ENCODE measurements around the gene ANKRD44. TPM values are rescaled to one million over a fixed set of nuclear protein-coding genes. Genes with fewer than 3 reads are reported as not detected.

ANKRD44 gene
- total RNA-seq, 1 donor from 2014 or later: 59.9 TPM

DNA sequence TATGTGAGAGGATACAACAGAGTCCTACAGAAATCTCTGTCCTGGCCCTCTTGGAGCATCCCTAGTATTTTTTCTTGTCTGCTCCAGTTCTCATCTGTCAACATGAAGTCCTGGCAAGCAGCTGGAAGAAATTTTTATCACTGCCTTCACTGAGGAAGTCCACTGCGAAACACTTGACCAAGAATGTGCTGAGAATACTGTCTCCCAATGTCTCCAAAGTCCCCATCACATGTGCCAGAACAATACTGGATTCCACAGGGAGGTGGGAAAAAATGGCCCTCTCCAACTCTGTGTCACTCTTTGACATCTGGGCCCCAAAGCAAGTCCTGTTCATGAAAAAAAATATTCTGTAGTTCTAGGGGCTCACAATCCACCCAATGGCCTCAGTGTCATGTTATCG lies 351.3 kb downstream of the ANKRD44 start:
- DNase-seq (ENCODE audit: low spot score): no peak

DNA sequence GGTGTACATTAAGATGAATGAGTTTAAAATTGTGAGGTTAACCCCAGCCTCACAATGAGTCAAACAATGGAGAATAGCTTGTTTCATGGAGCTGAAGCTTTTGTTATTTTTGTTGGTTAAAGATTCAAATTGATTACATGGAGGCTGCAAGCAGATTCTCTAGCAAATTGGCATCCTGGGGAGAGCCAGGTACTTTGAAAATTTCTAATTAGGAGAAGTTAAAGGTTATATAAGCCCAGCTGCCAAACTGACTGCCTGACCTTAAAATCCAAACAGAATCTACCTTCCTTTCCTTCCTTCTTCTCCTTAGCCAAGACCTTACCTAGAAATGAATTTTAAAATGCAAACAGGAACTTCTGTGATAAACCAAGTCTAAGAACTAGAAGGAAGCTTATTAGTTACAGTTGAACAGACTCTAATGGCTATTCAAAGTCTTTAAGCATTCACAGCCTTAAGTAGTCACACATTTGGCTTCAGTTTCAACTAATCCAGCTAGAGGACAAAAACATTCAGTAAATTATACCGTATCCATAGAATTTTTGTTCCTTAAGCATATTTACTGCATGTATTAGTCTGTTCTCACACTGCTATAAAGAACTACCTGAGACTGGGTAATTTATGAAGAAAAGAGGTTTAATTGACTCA lies 352.6 kb downstream of the ANKRD44 start:
- DNase-seq (ENCODE audit: low spot score): no peak

DNA sequence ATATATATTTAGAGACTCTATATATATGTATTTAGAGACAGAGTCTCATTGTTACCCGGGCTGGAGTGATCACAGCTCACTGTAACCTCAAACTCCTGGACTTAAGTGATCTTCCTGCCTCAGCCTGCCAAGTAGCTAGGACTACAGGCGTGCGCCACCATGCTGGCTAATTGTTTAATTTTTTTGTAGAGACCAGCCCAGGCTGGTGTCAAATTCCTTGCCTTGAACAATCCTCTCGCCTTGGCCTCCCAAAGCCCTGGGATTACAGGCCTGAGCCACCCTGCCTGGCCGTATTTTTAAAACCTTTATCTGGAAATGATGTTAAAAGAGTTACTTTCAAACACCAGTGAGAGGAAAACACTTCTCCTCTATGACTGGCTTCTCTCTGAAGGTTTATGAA lies 353.1 kb downstream of the ANKRD44 start:
- DNase-seq (ENCODE audit: low spot score): no peak

DNA sequence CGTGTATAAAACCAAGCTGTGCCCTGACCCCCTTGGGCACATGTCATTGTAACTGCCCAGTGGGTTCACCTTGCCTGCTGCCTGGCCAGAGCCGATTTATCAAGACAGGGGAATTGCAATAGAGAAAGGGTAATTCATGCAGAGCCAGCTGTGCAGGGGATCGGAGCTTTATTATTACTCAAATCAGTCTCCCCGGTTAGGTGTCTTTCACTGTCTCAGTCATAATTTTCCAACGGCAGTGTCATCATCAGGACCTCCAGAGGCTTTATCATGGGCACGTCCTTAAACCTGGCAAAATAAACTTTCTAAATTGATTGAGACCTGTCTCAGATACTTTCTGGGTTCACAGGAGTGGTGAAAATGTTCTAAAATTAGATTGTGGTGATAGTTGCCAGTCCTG lies 354.5 kb downstream of the ANKRD44 start:
- DNase-seq (ENCODE audit: low spot score): no peak

DNA sequence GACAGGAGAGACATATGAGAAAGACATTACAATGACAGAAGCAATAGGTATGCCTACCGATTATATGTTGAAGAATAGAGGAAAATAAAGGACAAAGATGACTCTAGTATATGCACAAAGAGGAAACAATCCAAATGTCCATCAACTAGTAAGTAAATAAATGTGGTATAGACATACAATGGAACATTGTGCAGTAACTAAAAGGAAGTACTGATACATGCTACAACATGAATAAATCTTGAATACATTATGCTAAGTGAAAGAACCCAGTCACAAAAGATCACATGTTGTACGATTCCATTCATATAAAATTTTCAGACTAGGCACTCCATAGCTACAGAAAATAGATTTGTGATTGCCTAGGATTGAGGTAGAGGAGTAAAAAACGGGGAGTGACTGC lies 355.5 kb downstream of the ANKRD44 start:
- no peak for DNase-seq (ENCODE audit: low spot score)

DNA sequence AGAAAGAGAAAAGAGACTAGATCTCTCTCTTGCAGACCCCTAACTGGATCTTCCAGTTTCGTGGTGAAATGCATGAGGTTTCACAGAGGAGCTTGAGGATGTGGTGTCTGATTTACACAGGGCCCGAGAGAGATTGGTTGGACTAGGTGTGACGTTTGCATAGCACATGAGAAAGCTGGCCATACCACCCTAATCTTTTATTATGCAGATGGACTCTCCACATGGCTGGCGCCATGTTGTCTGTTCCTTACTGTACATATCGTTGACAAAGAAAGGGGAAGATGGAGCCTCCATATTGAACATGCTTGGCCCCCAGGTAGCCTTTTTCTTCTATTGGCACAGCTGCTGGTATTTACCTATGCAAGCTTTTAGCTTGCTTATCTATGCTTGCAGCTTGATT lies 356.6 kb downstream of the ANKRD44 start:
- DNase-seq (ENCODE audit: low spot score): no peak

DNA sequence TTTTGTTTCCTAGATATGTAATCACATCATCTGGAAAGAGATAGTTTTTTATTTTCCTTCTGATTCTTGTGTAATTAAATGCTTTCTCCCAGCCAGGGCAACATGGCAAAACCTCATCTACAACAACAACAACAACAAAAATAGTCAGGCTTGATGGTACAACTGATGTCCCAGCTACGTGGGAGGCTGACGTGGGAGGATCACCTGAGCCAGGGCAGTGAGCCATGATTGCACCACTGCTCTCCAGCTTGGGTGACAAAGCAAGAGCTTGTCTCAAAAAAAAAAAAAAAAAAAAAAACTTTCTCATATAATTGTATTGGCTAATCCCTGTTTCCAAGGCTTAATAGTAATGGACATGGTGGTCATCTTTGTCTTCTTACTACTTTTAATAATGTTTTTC lies 357.6 kb downstream of the ANKRD44 start:
- DNase-seq (ENCODE audit: low spot score): no peak

DNA sequence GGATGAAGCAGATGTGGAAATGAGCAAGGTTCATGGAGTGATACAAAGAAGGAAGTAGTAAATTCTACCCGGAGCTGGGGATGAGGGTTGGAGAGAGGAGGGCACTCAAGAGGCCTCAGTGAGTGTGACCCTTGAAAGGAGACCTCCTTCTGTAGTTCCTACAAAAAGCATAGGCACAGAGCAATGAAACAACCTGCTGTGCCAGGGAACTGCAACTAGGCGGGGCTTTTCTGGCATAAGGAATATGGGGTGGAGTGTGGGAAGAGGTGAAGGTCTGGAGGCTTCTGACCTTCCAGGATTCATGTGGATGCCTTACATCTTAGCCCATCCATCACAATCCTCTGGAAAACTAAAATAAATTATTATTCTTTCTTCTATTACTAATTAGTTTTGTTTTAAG lies 358.6 kb downstream of the ANKRD44 start:
- no peak for DNase-seq (ENCODE audit: low spot score)

DNA sequence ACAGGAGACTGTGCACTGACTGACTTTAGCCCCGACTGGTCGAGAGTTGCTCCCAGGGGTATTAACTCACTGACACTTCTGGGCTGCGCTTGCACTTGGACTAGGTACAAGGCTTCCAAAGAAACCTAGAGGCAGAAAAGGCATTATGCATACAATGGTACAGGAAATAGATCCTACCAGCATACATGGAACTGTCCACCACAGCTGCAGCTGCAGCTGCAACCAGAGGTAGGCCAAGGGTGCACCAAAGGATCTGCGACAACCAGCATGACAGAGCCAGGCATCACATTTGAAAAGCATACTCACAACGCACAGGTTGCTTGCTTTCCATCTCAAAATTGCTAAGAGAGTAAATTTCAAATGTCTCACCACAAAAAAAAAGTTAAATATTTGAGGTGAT lies 361.5 kb downstream of the ANKRD44 start:
- DNase-seq (ENCODE audit: low spot score): no peak

DNA sequence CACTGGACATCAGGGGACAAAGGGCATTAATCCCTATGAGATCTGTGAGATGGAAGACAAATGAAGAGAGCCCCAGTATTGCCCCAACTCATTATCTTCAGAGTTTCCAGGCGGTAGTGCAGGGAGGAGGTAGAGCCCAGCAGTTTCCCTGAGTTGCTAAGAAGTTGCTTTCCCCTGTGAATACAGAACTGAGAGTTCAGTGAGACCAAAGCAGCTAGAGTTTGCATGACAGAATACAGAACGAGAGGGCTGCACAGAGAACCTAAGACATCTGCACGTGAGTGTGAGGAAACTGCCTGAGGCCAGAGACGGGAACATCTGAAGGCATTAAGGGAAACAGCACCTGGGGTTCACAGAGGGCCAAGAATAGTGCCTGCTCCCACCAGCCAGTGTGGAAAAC lies 366.0 kb downstream of the ANKRD44 start:
- DNase-seq (ENCODE audit: low spot score): no peak

DNA sequence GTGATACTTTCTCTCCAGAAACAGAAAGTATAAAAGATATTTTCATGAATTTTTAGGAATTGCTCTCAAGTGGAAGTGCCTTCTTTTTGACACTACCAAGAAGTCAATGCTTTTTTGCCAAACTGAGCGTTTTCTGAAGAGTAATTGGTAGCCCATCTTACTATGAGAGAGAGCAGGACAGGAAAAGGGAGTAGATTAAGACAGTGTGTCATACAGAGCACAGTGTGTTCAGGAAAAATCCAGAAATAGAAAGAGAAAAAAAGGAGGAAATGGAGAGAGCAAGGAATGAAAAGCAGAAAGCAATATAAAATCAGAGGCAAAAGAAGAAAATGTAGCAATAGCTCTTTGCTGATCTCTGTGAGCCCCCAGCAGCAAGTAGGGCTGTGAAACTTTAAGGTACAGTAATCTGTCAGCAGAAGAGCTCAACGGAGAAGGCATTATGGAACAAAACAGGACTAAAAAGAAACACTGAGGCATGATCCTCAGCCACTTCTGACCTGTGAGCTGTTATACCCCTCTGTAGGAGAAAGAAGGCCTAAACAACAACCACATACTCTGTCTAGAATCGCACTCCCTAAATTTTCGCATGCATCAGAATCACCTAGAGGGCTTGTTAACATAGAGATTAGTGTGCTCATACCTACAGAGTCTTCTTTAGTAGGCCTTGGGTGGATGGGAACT lies 369.0 kb downstream of the ANKRD44 start:
- DNase-seq (ENCODE audit: low spot score): peak; percentile 5

DNA sequence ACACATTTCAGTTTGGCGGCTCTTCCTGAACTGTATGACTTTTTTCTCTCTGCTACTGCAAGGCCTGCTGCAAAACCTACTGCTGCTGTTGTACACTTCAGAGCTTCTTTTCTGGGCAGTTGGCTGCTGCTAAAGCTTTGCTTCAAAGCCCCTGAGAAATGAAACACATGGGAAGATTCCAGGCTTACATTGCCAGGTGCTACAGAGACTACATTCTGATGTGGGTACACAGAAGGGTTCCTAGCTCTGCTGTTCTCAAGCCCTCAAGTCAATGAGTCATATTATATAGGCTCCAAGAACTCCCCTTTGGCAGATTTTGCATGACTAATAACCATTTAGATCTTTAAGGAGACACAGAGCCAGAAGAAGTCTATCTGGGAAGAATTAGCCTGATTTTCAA lies 371.2 kb downstream of the ANKRD44 start:
- peak; percentile 7 for DNase-seq (ENCODE audit: low spot score)

Other genes with a start within 250 kb of the ANKRD44 start
- 306 TPM for gene SF3B1, start 124.2 kb upstream of the ANKRD44 start, total RNA-seq (ENCODE audit: insufficient read depth, low replicate concordance)
- gene COQ10B, start 142.8 kb upstream of the ANKRD44 start, total RNA-seq (ENCODE audit: insufficient read depth, low replicate concordance): 41.7 TPM
- gene HSPD1, start 189.1 kb upstream of the ANKRD44 start, total RNA-seq (ENCODE audit: insufficient read depth, low replicate concordance): 174 TPM
- gene HSPE1, start 189.6 kb upstream of the ANKRD44 start, total RNA-seq (ENCODE audit: insufficient read depth, low replicate concordance): 78.2 TPM
- 49.1 TPM for gene MOB4, start 205.3 kb upstream of the ANKRD44 start, total RNA-seq (ENCODE audit: insufficient read depth, low replicate concordance)